GM19467 (cell line): ENCODE measurements around the gene NMNAT2.

ENCODE experiments used
- ATAC-seq: cut with Tn5 transposase; IDR thresholded peaks from one replicate; pipeline ENCODE4 v1.9.1; 2021; ENCODE audit warnings: mild to moderate bottlenecking, moderate library complexity; ENCODE audit not compliant: unreplicated experiment

Gene NMNAT2

DNA sequence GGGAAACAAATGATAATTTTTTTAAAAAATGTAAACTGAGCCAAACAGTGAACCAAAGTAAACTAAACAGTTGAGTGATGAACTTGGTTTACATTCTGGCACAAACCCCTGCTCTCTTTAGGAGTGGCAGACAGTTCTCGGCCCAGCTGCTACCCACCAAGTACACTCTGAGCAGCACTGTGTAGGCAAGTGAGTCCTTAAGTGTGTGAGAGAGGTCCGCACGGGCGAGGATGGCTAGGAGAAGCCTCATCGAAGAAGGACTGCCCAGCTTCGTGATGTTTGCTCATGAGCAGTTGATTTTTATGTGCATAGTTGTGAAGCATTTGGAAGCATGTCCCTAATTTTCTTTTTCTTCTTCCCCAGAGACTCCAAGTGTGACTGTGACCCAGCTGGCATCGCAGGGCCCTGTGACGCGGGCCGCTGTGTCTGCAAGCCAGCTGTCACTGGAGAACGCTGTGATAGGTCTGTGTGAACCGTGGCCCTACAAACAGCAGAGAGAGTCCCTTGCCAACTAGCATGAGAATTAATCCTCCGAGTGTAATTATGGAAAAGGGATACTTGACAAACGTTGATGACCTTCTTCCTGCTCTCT is 200.1 kb downstream of the NMNAT2 start:
- ATAC-seq: no peak

DNA sequence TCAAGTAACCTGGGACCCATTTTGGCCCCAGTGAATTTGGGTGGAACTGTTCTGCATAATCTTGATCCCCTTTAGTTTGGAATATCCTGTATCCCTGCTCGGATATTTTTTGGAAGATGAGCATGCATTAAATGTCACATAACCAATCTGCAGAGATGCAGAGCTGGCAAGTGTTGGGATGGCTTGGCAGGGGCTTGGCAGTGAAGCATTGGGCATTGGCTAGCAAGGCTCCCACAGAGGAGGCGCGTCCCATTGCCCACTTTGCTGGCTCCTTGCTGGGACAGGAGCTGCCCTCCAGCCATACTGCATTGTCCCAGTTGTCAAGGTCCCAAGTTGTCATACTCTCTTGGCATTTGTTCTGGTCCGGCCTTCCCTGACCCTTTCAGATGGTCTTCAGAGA is 202.2 kb downstream of the NMNAT2 start:
- ATAC-seq: no peak

DNA sequence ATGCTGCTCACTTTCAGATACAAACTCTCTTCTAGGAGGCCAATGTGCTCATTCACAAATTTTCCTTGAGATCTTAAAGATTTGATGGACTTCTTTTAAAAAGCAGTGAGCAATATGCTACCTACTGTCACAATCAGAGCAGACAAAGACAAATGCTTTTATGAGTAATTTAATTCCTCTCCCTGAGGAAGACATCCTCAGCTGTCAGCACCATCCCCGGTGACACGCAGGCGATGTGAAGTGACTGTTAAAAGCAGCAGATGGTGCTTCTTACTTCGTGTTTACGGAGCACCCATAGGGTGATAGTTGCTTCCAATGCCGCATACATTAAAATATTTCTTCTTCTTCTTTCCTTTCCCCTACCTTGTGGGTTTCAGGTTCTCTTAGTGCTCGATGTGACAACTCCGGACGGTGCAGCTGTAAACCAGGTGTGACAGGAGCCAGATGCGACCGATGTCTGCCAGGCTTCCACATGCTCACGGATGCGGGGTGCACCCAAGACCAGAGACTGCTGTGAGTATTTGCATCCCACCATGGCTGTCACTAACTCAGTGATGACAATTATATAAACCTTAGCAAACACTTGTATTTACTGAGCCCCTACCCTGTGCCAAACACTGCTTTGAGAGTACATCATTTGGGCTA is 203.0 kb downstream of the NMNAT2 start:
- ATAC-seq: no peak

DNA sequence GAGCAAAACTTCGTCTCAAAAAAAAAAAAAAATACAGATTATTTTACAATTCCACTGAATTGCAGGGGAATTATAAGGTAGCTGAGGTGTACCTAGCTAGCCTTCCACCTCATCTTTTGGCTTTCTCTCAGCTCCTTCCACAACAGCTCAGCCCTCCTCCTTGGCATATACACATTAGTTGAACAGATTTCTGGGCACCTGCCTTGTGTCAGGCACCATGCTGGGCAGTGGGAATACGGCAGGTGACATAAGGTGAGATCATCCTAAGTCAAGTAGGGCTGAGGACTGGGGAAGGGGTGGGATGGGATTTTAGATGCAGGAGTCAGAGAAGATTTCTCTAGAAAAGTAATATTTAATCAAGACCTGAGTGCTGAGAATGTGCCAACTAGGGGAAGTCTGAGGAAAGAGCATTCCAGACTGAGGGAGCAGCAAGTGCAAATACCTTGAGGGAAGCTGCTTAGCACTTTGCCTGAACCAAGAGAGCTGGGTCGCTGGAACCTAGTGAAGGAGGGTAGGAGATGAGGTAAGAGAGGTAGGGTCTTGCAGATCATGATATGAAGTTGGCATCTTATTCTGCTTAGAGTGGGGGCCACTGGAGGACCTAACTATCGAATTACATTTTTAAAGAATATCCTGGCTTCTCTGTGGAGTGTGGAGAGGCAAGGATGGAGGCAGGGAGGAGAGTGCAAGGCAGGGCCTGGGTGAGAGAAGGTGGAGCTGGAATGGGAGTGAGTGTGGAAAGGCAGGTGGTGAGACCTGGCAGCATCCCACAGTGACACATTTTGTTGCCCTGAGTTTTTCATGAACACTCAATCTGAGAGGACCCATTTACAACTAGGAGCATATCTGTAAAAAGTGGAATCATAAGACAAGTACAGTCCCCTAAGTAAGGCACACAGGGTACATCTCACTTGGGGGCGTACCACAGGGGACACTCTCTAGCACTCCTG is 203.9 kb downstream of the NMNAT2 start:
- no peak for ATAC-seq

DNA sequence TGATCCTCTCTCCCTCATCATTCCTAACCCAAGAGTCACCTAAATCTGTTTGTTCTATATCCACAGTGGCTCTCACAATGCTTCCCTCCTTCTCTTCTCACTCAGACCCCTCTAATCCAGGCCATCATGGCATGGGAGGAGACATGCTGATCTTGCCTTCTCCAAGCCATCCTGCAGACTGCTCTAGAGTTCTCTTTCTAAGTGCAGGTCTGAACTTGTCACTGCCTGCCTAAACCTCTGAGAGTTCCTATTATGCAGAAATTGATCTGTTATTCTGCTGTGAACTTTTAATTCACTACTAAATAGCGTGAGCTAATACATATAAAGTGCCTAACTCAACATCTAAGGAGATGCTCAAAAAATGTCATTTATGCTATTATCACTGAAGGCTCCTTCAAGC is 205.3 kb downstream of the NMNAT2 start:
- ATAC-seq: no peak

DNA sequence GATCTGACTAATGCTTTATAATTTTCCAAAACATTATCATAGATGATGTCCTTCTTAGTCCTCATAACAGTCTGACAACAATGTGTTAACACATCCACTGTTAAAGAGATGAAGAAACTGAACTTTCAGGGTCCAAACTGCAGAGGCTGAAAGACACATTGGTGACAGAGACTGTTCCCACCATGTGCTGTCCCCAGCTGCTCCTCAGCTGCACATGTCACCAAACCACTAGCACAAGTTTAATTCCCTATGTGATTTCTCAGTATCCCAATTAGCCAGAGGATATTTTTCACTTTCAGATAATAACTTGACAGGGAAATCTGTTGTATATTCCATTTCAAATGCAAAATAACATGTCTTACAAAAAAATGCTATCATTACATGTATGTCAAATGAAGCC is 207.5 kb downstream of the NMNAT2 start:
- ATAC-seq: no peak

DNA sequence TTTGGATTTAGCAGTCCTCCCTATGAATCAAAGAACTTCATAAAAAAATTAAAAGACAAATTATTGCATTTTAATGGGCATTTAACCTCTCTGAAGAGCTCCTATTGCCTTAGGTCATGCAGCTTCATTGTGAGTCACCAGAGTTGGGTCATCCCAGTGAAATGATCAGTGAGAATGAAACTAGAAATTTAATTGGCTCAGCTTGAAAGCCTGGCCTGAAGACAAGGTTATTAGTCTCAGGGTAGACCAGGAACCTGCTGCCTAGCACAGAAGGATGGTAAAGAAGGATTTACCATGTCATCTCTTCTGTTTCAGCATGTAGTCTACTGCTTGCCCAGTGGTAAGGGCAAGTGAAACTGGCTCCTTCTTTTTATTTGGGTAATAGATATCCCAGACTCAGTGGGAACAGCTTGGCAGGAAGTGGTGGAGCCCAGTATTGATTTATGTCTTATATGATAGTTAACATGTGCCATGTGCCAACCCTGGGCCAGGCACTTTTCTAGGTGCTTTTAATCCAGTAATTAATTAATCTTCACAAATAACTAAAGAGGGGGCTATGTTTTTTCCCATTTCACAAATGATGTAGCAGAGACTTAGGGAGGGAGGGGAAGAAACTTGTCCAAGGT is 208.5 kb downstream of the NMNAT2 start:
- no peak for ATAC-seq

DNA sequence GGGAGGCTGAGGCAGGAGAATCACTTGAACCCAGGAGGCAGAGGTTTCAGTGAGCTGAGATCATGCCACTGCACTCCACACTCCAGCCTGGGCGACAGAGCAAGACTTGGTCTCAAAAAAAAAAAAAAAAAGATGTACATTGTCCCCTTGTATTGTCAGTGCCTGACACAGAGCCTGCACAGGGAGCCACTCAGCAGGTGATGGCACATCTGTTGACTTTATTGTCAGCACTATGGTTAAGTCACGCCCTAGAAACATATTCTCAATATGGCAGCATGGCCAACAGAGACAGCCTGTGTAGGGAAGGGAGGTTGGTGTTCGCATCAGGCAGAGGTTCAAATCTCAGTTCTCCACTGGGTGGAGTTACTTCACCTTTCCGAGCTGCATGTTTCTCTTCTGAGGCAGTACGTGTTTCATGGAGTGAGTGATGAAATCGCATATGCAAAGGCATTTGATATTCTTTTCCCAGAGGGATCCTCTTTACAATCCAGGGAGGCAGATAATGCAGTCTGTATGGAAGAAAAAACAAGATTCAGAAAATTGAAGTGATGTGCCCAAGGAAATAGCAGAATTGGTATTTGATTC is 211.6 kb downstream of the NMNAT2 start:
- no peak for ATAC-seq

DNA sequence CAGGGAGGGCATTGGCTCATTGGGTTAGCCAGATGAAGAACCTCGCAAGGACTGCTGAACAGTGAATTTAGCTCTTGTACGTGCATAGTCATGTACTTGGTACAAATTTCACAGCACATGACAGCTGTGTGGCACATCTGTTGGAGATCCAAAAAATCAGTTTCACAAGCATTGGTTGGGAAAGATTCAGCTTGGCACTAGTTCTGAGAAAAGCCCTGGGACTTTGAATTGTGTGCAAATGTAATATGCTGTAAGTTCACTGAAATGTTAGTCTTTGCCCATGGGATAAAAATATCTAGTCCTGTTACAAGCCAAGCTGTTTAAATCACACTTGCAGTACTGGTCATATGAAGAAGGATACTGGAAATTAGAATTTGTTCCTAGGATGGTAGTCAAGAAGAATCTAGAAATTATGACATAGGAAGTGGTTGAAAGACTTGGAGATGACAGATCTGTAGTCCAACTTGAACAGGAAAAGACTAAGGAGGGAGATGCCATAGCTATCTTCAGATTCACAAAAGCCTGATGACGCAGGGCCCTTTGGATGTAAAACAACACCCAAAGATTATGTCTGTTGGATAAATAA is 212.9 kb downstream of the NMNAT2 start:
- ATAC-seq: no peak

DNA sequence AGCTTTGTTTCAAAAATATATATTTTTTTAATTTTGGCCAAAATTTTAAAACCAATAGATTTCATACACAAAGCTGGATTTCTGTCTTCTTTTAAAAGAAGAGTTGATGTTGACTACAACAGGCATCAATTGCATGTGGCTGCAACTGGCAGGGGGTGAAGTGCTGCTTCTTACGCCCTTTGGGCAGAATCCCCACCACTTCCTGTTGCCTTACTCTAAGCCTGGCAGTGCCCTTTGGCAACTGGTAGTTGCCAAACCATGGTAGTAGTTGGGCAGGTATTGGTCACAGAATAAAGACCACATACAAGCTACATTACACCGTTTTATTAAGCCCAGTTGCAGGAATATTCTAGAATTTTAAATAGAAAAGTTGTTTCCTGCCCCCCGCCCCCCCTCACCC is 215.1 kb downstream of the NMNAT2 start:
- no peak for ATAC-seq

DNA sequence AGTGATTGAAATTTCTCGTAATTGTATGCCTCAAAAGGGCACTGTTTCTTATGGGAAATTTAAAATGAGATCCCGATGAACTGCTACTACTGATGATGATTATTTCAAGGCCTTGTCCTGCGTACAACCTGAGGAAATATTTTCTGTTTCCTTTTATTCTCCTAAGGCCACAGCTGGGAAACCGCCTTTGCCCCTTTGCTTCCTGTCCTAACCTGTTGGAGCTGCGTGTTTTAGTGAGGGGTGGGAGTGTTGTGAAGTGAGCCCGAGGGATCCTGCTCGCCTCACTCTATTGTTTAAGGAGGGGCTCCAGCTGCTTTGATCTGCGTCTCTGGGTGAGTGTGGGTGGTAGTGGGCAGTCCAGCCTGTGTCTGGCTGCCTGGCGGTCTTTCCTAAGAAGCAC is 217.7 kb downstream of the NMNAT2 start:
- ATAC-seq: no peak

DNA sequence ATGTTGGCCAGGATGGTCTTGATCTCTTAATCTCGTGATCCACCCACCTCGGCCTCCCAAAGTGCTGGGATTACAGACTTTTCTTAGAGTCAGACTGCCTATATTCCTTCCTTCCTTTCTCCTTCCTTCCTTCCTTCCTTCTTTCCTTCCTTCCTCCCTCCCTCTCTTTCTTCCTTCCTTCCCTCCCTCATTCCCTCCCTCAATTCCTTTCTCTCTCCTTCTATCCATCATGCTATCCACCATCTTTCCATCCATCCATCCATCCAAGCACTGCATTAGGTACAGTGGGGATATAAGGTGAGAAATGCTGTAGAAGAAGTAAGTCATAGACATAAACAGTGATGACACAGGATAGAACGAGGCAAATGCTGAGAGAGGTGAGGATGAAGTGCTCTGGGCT is 218.9 kb downstream of the NMNAT2 start:
- ATAC-seq: no peak

DNA sequence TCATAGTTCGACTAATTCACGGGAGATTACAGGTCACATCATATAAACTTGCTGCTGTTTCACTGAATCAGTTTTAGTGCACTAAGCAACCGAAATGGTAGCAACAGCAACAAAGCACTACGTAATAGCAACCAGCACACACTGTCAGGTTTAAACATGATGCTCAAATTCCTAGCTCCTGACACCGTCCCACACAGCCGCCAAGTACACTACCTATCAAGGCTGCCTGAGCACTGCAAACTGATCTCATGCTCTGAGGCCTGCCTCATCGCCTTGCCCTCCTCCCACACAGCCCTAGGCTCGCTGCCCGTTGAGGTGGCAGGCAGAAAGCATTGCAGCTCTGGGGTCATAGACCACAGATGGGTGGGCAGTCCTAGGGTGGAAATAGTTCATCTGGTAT is 219.7 kb downstream of the NMNAT2 start:
- no peak for ATAC-seq
